Neural progenitor cell (in vitro differentiated cells): ENCODE results near the gene LARGE1. TPM values are rescaled to one million over a fixed set of nuclear protein-coding genes. Genes with fewer than 3 reads are reported as not detected.

Experiments
- DNase-seq: peaks from one replicate; pipeline ENCODE4 v3.0.0-alpha.2; 2016; ENCODE audit warnings: low spot score
- H2AFZ ChIP-seq: fragments of 200-600 bp; sonication (generic); replicated peaks from 2 replicates; pipeline ENCODE4 v1.6.1; 2016; ENCODE audit warnings: antibody characterized with exemption
- H3F3A ChIP-seq: fragments of 200-600 bp; sonication (generic); 2 replicates; pipeline ENCODE4 v1.6.1; 2016; ENCODE audit warnings: antibody characterized with exemption, low read depth
- H3K27ac ChIP-seq: fragments of 200-600 bp; sonication (generic); 2 replicates; pipeline ENCODE4 v1.5.1; 2016; ENCODE audit warnings: mild to moderate bottlenecking
- H3K27me3 ChIP-seq: fragments of 200-600 bp; sonication (generic); 2 replicates; pipeline ENCODE4 v1.6.1; 2016; ENCODE audit warnings: mild to moderate bottlenecking, moderate library complexity
- H3K36me3 ChIP-seq: fragments of 200-600 bp; sonication (generic); 2 replicates; pipeline ENCODE4 v1.5.1; 2016
- H3K4me1 ChIP-seq: fragments of 200-600 bp; sonication (generic); 2 replicates; pipeline ENCODE4 v1.6.1; 2016; ENCODE audit warnings: mixed run types
- H3K4me2 ChIP-seq: fragments of 200-600 bp; sonication (generic); 2 replicates; pipeline ENCODE4 v1.6.1; 2016
- H3K4me3 ChIP-seq: fragments of 200-600 bp; sonication (generic); 2 replicates; pipeline ENCODE4 v1.5.1; 2016
- H3K79me2 ChIP-seq: fragments of 200-600 bp; sonication (generic); 2 replicates; pipeline ENCODE4 v1.6.1; 2016; ENCODE audit warnings: low read depth
- H3K9ac ChIP-seq: fragments of 200-600 bp; sonication (generic); 2 replicates; pipeline ENCODE4 v1.6.1; 2016
- H3K9me3 ChIP-seq: fragments of 200-600 bp; sonication (generic); 2 replicates; pipeline ENCODE4 v1.5.1; 2016; ENCODE audit warnings: low read depth
- H4K20me1 ChIP-seq: fragments of 200-600 bp; sonication (generic); 2 replicates; pipeline ENCODE4 v1.6.1; 2016; ENCODE audit warnings: low read depth
- H3K27ac Mint-ChIP-seq: 3 replicates; pipeline ENCODE4 v1.8.0; 2021; ENCODE audit warnings: mixed read lengths
- H3K27me3 Mint-ChIP-seq: 2 replicates; pipeline ENCODE4 v1.8.0; 2022; ENCODE audit warnings: low read depth, mild to moderate bottlenecking, inconsistent platforms, moderate library complexity, mixed read lengths; ENCODE audit not compliant: insufficient read depth
- H3K36me3 Mint-ChIP-seq: 3 replicates; pipeline ENCODE4 v1.8.0; 2021; ENCODE audit warnings: mixed read lengths
- H3K4me1 Mint-ChIP-seq: 3 replicates; pipeline ENCODE4 v1.8.0; 2021; ENCODE audit warnings: mixed read lengths
- H3K4me3 Mint-ChIP-seq: 3 replicates; pipeline ENCODE4 v1.8.0; 2021; ENCODE audit warnings: mild to moderate bottlenecking, moderate library complexity, mixed read lengths
- H3K9me3 Mint-ChIP-seq: 3 replicates; pipeline ENCODE4 v1.8.0; 2020; ENCODE audit warnings: mixed read lengths
- CTCF ChIP-seq: fragments of 200-600 bp; sonication (generic); IDR thresholded peaks from 2 replicates; pipeline ENCODE4 v1.5.1; 2017; ENCODE audit warnings: antibody characterized with exemption, mild to moderate bottlenecking
- EZH2 ChIP-seq: fragments of 200-600 bp; sonication (generic); IDR thresholded peaks from 2 replicates; pipeline ENCODE4 v1.6.1; 2017; ENCODE audit warnings: antibody characterized with exemption, mild to moderate bottlenecking, moderate library complexity
- EZH2phosphoT487 ChIP-seq: fragments of 200-600 bp; sonication (generic); IDR thresholded peaks from 2 replicates; pipeline ENCODE4 v1.6.1; 2017; ENCODE audit warnings: antibody characterized with exemption
- total RNA-seq: library from RNA; depleted of rRNA; stranded (reverse); fragments of >200 nt; gene quantifications from 2 replicates; pipeline ENCODE4 v1.2.3, GENCODE V29; 2015; ENCODE audit warnings: low replicate concordance

Gene LARGE1
- total RNA-seq, 1 donor from 2014 or later: 24.9 TPM

GRCh38 chr22:33903012-33903411 is 17.3 kb downstream of the LARGE1 start:
- H3K36me3 ChIP-seq: no peaks in the 10 kb centered on the region
- peaks cover 100% of the 10 kb centered on the region for H3K79me2 ChIP-seq
- peaks cover 14% of the 10 kb centered on the region for H3K4me1 Mint-ChIP-seq
- no peak overlapping the region for H3K9ac ChIP-seq
- no peak overlapping the region for H2AFZ ChIP-seq
- no peak overlapping the region for H3K27ac ChIP-seq
- H3K9me3 ChIP-seq: no peaks in the 10 kb centered on the region
- peaks cover 20% of the 10 kb centered on the region for H3K9me3 Mint-ChIP-seq
- no peaks in the 10 kb centered on the region for H3K27me3 Mint-ChIP-seq
- peaks cover 41% of the 10 kb centered on the region for H4K20me1 ChIP-seq
- peaks cover 17% of the 10 kb centered on the region for H3K36me3 Mint-ChIP-seq
- H3K4me3 Mint-ChIP-seq: no peak overlapping the region
- H3K27me3 ChIP-seq: no peaks in the 10 kb centered on the region
- DNase-seq: no peak
- H3F3A ChIP-seq: peaks cover 24% of the 10 kb centered on the region
- H3K4me1 ChIP-seq: peaks cover 30% of the 10 kb centered on the region
- H3K4me2 ChIP-seq: no peak overlapping the region
- TF ChIP-seq EZH2 (no peak), EZH2phosphoT487 (no peak), CTCF (no peak)
- no peak overlapping the region for H3K4me3 ChIP-seq
- no peak overlapping the region for H3K27ac Mint-ChIP-seq

DNA sequence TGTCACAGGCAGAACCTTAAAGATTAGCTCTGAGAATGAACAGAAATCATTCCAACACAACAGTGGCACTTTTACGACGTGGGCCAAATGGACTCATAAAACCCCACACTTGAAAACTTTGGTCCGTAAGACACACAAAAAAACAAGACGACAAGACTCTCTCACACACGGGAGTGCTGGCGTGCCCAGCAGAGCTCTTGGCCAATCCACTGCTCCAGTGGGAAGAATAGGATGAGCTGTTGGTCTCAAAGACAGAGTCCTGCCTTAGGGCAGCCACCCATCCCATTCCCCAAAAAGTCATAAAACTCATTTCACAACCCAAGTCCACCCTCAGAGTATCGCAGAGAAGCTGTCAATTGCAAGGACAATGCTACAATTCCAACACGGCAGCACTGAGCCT is 18.2 kb downstream of the LARGE1 start:
- Mint-ChIP-seq H3K9me3 (peaks cover 19% of the 10 kb centered on the region), H3K27ac (no peak overlapping the region), H3K27me3 (no peaks in the 10 kb centered on the region), H3K36me3 (peaks cover 19% of the 10 kb centered on the region), H3K4me3 (no peak overlapping the region), H3K4me1 (peaks cover 21% of the 10 kb centered on the region)
- H3K4me3 ChIP-seq: no peak overlapping the region
- H3K4me1 ChIP-seq: peaks cover 40% of the 10 kb centered on the region
- H4K20me1 ChIP-seq: peaks cover 49% of the 10 kb centered on the region
- H3K27ac ChIP-seq: no peak overlapping the region
- H3F3A ChIP-seq: peaks cover 32% of the 10 kb centered on the region
- no peak for TF ChIP-seq CTCF
- TF ChIP-seq EZH2phosphoT487: no peak
- no peak for TF ChIP-seq EZH2
- no peak overlapping the region for H3K9ac ChIP-seq
- H3K27me3 ChIP-seq: no peaks in the 10 kb centered on the region
- H3K9me3 ChIP-seq: no peaks in the 10 kb centered on the region
- no peak overlapping the region for H3K4me2 ChIP-seq
- DNase-seq: no peak
- H3K36me3 ChIP-seq: no peaks in the 10 kb centered on the region
- peaks cover 100% of the 10 kb centered on the region for H3K79me2 ChIP-seq
- no peak overlapping the region for H2AFZ ChIP-seq

GRCh38 chr22:33898121-33898520 is 22.2 kb downstream of the LARGE1 start:
- Mint-ChIP-seq H3K36me3 (peaks cover 32% of the 10 kb centered on the region), H3K4me1 (peaks cover 27% of the 10 kb centered on the region), H3K4me3 (no peak overlapping the region), H3K27me3 (peaks cover 2% of the 10 kb centered on the region), H3K27ac (peak overlapping the region; percentile 59), H3K9me3 (peaks cover 28% of the 10 kb centered on the region)
- Histone ChIP-seq H3K4me3 (no peak overlapping the region), H3K4me2 (peak overlapping the region; percentile 33), H3K4me1 (peaks cover 46% of the 10 kb centered on the region), H3K27ac (no peak overlapping the region), H3F3A (peaks cover 36% of the 10 kb centered on the region), H3K27me3 (no peaks in the 10 kb centered on the region), H3K9me3 (no peaks in the 10 kb centered on the region), H3K9ac (no peak overlapping the region), H3K79me2 (peaks cover 95% of the 10 kb centered on the region), H2AFZ (no peak overlapping the region), H4K20me1 (peaks cover 52% of the 10 kb centered on the region), H3K36me3 (no peaks in the 10 kb centered on the region)
- DNase-seq: no peak
- TF ChIP-seq EZH2: no peak
- TF ChIP-seq EZH2phosphoT487: no peak
- TF ChIP-seq CTCF: no peak
